ENCODE results near the gene KCNMA1.

DNA sequence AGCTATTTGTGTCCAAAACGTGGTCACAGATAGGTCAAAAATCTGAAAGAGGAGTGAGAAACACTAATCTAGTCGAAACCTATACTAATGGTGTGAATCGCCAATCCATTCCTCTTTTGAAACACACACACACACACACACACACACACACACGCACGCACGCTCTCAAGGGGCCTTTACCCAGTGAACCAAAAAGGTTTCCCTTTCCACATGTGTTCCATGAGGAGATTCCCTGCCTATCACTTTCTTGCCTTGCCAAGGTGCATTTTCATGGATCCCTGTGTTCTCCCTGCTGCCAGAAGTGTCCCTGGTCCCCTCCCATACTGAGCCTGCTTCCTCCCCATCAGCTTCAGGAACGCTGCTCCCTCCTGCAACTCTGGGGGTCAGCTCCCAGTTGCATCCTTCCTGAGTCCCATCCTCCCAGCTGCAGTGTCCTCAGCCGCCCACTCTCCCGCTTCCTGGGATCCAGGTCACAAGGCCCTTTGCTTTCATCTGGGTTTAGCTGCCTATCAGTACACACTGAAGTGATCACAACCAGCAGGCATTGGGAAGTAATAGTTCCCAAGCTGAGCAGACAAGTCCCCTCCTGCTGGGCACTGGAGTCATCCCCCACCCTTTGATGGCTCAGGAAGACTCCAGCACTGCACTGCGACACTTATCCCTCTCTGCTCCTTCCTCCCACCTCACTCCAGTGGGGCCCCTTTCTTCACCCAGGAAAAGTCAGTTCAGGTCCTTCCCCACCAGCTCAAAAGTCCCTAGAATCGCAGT lies 49.2 kb upstream of the KCNMA1 start:
- TF ChIP-seq, protein P1, sequence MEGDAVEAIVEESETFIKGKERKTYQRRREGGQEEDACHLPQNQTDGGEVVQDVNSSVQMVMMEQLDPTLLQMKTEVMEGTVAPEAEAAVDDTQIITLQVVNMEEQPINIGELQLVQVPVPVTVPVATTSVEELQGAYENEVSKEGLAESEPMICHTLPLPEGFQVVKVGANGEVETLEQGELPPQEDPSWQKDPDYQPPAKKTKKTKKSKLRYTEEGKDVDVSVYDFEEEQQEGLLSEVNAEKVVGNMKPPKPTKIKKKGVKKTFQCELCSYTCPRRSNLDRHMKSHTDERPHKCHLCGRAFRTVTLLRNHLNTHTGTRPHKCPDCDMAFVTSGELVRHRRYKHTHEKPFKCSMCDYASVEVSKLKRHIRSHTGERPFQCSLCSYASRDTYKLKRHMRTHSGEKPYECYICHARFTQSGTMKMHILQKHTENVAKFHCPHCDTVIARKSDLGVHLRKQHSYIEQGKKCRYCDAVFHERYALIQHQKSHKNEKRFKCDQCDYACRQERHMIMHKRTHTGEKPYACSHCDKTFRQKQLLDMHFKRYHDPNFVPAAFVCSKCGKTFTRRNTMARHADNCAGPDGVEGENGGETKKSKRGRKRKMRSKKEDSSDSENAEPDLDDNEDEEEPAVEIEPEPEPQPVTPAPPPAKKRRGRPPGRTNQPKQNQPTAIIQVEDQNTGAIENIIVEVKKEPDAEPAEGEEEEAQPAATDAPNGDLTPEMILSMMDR (IDR thresholded peaks at IDR 0.05; ENCODE audit: insufficient read depth, low read length, poor library complexity, severe bottlenecking), result no peak
- no peak for TF ChIP-seq EZH2phosphoT487 (conservative IDR thresholded peaks at IDR 0.05; ENCODE audit: low read length)

Measured in SU-DHL-6 (cell line).